Activated CD8-positive, alpha-beta memory T cell treated with anti-CD3 and anti-CD28 coated beads, Interleukin-2, amount 10 ng/mL, durations not matched to agents 7 days and 5 days (primary cell): ENCODE results near the gene A1BG. TPM values are rescaled to one million over a fixed set of nuclear protein-coding genes. Genes with fewer than 3 reads are reported as not detected.

ENCODE experiments used
- ATAC-seq: fragments of 150-1000 bp; cut with Tn5 transposase; one replicate; pipeline ENCODE4 v1.10.0; 2021; ENCODE audit warnings: moderate library complexity
- CTCF ChIA-PET: fragments of 350-600 bp; sonication (Branson Sonifier 250); formaldehyde crosslinking; loops from one replicate; lab custom pipeline; 2021; ENCODE audit warnings: antibody characterized with exemption; lab: Charles Lee
- DNase-seq: peaks from one replicate; pipeline ENCODE4 v3.0.0-alpha.2; 2020
- H3K27ac Mint-ChIP-seq: one replicate; pipeline ENCODE4 v1.8.0; 2021; ENCODE audit warnings: mild to moderate bottlenecking, mixed read lengths
- H3K27me3 Mint-ChIP-seq: one replicate; pipeline ENCODE4 v1.8.0; 2021; ENCODE audit warnings: mixed read lengths
- H3K36me3 Mint-ChIP-seq: one replicate; pipeline ENCODE4 v1.8.0; 2021; ENCODE audit warnings: mild to moderate bottlenecking, mixed read lengths
- H3K4me1 Mint-ChIP-seq: one replicate; pipeline ENCODE4 v1.8.0; 2021; ENCODE audit warnings: mixed read lengths
- H3K4me3 Mint-ChIP-seq: one replicate; pipeline ENCODE4 v1.8.0; 2021; ENCODE audit warnings: mild to moderate bottlenecking, moderate library complexity, mixed read lengths
- H3K9me3 Mint-ChIP-seq: one replicate; pipeline ENCODE4 v1.8.0; 2022; ENCODE audit warnings: low read depth, mixed read lengths
- microRNA-seq: library from miRNA; unstranded; fragments of <30 nt; microRNA quantifications from one replicate; pipeline ENCODE4 v1.2.0, GENCODE V29; 2022
- total RNA-seq, 2 experiments: library from RNA; stranded (reverse); gene quantifications; one replicate each; pipeline ENCODE4 v1.2.3, GENCODE V29; 2021

Gene A1BG
- total RNA-seq, 2 experiments from 2014 or later: 12.2 to 12.8 TPM

- no peak for ATAC-seq
- peaks cover 39% of the 10 kb centered on the region for H3K4me1 Mint-ChIP-seq
- peaks cover 7% of the 10 kb centered on the region for H3K9me3 Mint-ChIP-seq
- H3K27ac Mint-ChIP-seq: peak overlapping the region; percentile 100
- CTCF ChIA-PET: no interaction called here
- H3K36me3 Mint-ChIP-seq: peaks cover 77% of the 10 kb centered on the region
- no peaks in the 10 kb centered on the region for H3K27me3 Mint-ChIP-seq
- H3K4me3 Mint-ChIP-seq: peak overlapping the region; percentile 99
- no peak for DNase-seq
These were observed 48.6 kb downstream of the A1BG start for GRCh38 chr19:58304748-58305064.

- H3K4me1 Mint-ChIP-seq: peaks cover 39% of the 10 kb centered on the region
- CTCF ChIA-PET: no interaction called here
- no peak for DNase-seq
- no peaks in the 10 kb centered on the region for H3K27me3 Mint-ChIP-seq
- peaks cover 74% of the 10 kb centered on the region for H3K36me3 Mint-ChIP-seq
- peaks cover 7% of the 10 kb centered on the region for H3K9me3 Mint-ChIP-seq
- peak overlapping the region; percentile 99 for H3K4me3 Mint-ChIP-seq
- ATAC-seq: no peak
- peak overlapping the region; percentile 100 for H3K27ac Mint-ChIP-seq
These were observed 49.0 kb downstream of the A1BG start for GRCh38 chr19:58304255-58304654.

- ATAC-seq: no peak
- Mint-ChIP-seq H3K27ac (no peak overlapping the region), H3K4me3 (no peak overlapping the region), H3K9me3 (peaks cover 10% of the 10 kb centered on the region), H3K36me3 (peaks cover 70% of the 10 kb centered on the region), H3K4me1 (peaks cover 13% of the 10 kb centered on the region), H3K27me3 (no peaks in the 10 kb centered on the region)
- DNase-seq: no peak
- CTCF ChIA-PET: no interaction called here
These were observed 52.7 kb downstream of the A1BG start for GRCh38 chr19:58300620-58301019.

GRCh38 chr19:58296104-58296503 is 57.2 kb downstream of the A1BG start:
- CTCF ChIA-PET: no interaction called here
- H3K36me3 Mint-ChIP-seq: peaks cover 87% of the 10 kb centered on the region
- ATAC-seq: no peak

More at GRCh38 chr19:58296104-58296503, 57.2 kb downstream of the A1BG start:
- Mint-ChIP-seq H3K9me3 (peaks cover 40% of the 10 kb centered on the region), H3K27me3 (no peaks in the 10 kb centered on the region), H3K4me3 (no peak overlapping the region), H3K27ac (no peak overlapping the region), H3K4me1 (no peaks in the 10 kb centered on the region)
- DNase-seq: no peak

Small RNAs within 50 kb of the gene (microRNA-seq; reads per million reads assigned to microRNA genes)
- gene MIR4754 (not detected), gene MIR6806 (not detected)

Other genes with a start within 250 kb of the A1BG start
- 1 to 10 TPM; 4.0 to 4.6 TPM for gene ZNF329, start 202.7 kb downstream of the A1BG start, total RNA-seq
- 10 to 100 TPM; 30.1 to 36.0 TPM for gene ZNF274, start 170.4 kb downstream of the A1BG start, total RNA-seq
- 10 to 100 TPM; 48.0 to 68.4 TPM for gene ZNF544, start 124.6 kb downstream of the A1BG start, total RNA-seq
- gene ZNF8, start 74.5 kb downstream of the A1BG start, total RNA-seq: 1 to 10 TPM; 4.8 to 5.0 TPM
- 10 to 100 TPM; 78.3 to 82.7 TPM for gene ERVK3-1, start 48.1 kb downstream of the A1BG start, total RNA-seq
- 1 to 10 TPM; 4.4 to 6.3 TPM for gene ZSCAN22, start 26.5 kb downstream of the A1BG start, total RNA-seq
- under 1 TPM; 0.87 to 0.91 TPM for gene ZNF497, start 9.3 kb upstream of the A1BG start, total RNA-seq
- 1 to 10 TPM in 1 of 2 experiments, under 1 TPM in 1; 0.98 to 1.2 TPM for gene ZNF837, start 27.5 kb upstream of the A1BG start, total RNA-seq
- 1,000 to 10,000 TPM in 1 of 2 experiments, 100 to 1,000 TPM in 1; 914 to 1,022 TPM for gene RPS5, start 33.8 kb upstream of the A1BG start, total RNA-seq
- under 1 TPM; 0.61 to 0.70 TPM for gene RNF225, start 42.2 kb upstream of the A1BG start, total RNA-seq
- gene ZNF584, start 55.2 kb upstream of the A1BG start, total RNA-seq: 10 to 100 TPM in 1 of 2 experiments, 1 to 10 TPM in 1; 7.8 to 11.2 TPM
- gene ZNF132, start 86.7 kb upstream of the A1BG start, total RNA-seq: 1 to 10 TPM; 5.4 to 5.8 TPM
- gene ZNF324B, start 98.1 kb upstream of the A1BG start, total RNA-seq: 10 to 100 TPM; 13.1 to 14.4 TPM
- 10 to 100 TPM; 12.8 to 13.9 TPM for gene ZNF324, start 113.6 kb upstream of the A1BG start, total RNA-seq
- gene ZNF446, start 122.9 kb upstream of the A1BG start, total RNA-seq: 1 to 10 TPM; 5.9 to 7.4 TPM
- gene SLC27A5, start 158.5 kb upstream of the A1BG start, total RNA-seq: 10 to 100 TPM; 22.9 to 23.6 TPM
- 10 to 100 TPM; 15.1 to 16.9 TPM for gene ZBTB45, start 166.3 kb upstream of the A1BG start, total RNA-seq
- gene TRIM28, start 190.6 kb upstream of the A1BG start, total RNA-seq: 100 to 1,000 TPM; 488 to 571 TPM
- gene CHMP2A, start 201.6 kb upstream of the A1BG start, total RNA-seq: 100 to 1,000 TPM in 1 of 2 experiments, 10 to 100 TPM in 1; 96.4 to 108 TPM
- gene UBE2M, start 205.1 kb upstream of the A1BG start, total RNA-seq: 100 to 1,000 TPM in 1 of 2 experiments, 10 to 100 TPM in 1; 87.6 to 109 TPM
- 10 to 100 TPM; 18.1 to 19.5 TPM for gene MZF1, start 219.8 kb upstream of the A1BG start, total RNA-seq